NCI-H2227 (cell line): Measurements from ENCODE around the gene MARCO.
"Not testable (repeated sequence)": the region's sequence is repeated elsewhere in the genome, so short reads cannot be mapped to it uniquely, and the experiment has no call there.

Source experiments
- DNase-seq: peaks from one replicate; lab custom pipeline; 2025; ENCODE audit not compliant: unreplicated experiment; lab: John Stamatoyannopoulos, UW

The MARCO gene

GRCh38 chr2:118925476-118925875, 16.5 kb upstream of the MARCO start:
- DNase-seq = no peak

- no peak for DNase-seq
Observed at GRCh38 chr2:118925981-118926380, 16.0 kb upstream of the MARCO start.

- DNase-seq = no peak
Observed at GRCh38 chr2:118929059-118929458, 12.9 kb upstream of the MARCO start.

GRCh38 chr2:118932949-118933348, 9.0 kb upstream of the MARCO start:
- no peak for DNase-seq

GRCh38 chr2:118936306-118936705, 5.7 kb upstream of the MARCO start:
- DNase-seq = no peak

GRCh38 chr2:118936936-118937335, 5.1 kb upstream of the MARCO start:
- no peak for DNase-seq

- no peak for DNase-seq
Observed at GRCh38 chr2:118937817-118938216, 4.2 kb upstream of the MARCO start.

GRCh38 chr2:118939994-118940393, 2.0 kb upstream of the MARCO start:
- no peak for DNase-seq

GRCh38 chr2:118940486-118941120, 1.4 kb upstream of the MARCO start:
- DNase-seq = no peak

- no peak for DNase-seq
Observed at GRCh38 chr2:118943286-118943685, 1.3 kb downstream of the MARCO start.

- no peak for DNase-seq
Observed at GRCh38 chr2:118945881-118946280, 3.9 kb downstream of the MARCO start.

GRCh38 chr2:118948266-118948665, 6.3 kb downstream of the MARCO start:
- DNase-seq = not testable (repeated sequence)

- no peak for DNase-seq
Observed at GRCh38 chr2:118954297-118955060, 12.5 kb downstream of the MARCO start.

GRCh38 chr2:118965737-118966136, 23.7 kb downstream of the MARCO start:
- no peak for DNase-seq

GRCh38 chr2:118967124-118967880, 25.3 kb downstream of the MARCO start:
- no peak for DNase-seq

- no peak for DNase-seq
Observed at GRCh38 chr2:118968042-118968441, 26.0 kb downstream of the MARCO start.

- DNase-seq = no peak
Observed at GRCh38 chr2:118968961-118969733, 27.2 kb downstream of the MARCO start.

GRCh38 chr2:118969734-118970395, 27.9 kb downstream of the MARCO start:
- no peak for DNase-seq

- no peak for DNase-seq
Observed at GRCh38 chr2:118970396-118971135, 28.6 kb downstream of the MARCO start.
